OCI-M1 (cell line): ENCODE data around the gene PIGU.
"Not testable (repeated sequence)": the region's sequence is repeated elsewhere in the genome, so short reads cannot be mapped to it uniquely, and the experiment has no call there.

Experiments
- DNase-seq: peaks from one replicate; lab custom pipeline; 2025; lab: John Stamatoyannopoulos, UW

PIGU gene

DNA sequence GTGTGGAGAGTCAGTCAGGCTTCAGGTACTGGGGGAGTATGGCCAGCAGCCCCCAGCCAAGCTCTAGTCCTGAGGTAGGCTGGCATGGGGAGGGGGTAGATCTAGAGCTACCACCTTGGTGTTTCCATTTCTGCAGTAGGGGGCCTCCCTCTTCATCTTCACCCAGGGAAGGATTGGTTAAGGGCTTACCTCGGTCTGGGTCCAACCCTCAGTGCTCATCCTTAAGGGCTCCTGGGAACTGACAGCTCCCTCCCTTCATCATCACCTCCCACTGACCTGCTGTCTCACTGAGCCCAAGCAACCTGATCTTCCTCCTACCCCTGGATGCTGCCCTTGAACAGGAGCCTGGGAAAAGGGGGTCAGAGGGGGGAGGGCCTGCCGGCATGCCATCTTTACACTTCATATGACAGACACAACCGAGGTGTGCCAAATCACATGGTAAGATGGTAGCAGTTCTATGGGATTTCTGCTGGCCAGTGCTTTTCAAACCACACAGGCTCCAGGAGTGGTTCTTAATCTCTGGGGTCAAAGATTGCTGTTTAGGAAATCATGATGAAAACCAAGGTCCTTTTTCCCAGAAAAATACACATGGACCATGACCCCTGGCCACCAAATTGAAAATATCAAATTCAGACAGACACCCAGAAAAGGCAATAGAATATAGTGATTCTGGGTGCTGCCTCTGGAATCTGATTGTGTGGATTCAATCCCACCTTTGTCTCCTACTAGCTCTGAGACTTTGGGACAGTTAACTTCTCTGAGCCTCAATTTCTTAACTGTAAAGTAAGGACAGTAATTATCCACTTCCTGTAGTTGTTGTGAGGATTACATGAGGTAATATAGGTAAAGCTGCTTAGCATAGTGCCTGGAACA lies 30.3 kb upstream of the PIGU start:
- no peak for DNase-seq

- DNase-seq: no peak
Observed at GRCh38 chr20:34706302-34706875, 29.5 kb upstream of the PIGU start.

DNA sequence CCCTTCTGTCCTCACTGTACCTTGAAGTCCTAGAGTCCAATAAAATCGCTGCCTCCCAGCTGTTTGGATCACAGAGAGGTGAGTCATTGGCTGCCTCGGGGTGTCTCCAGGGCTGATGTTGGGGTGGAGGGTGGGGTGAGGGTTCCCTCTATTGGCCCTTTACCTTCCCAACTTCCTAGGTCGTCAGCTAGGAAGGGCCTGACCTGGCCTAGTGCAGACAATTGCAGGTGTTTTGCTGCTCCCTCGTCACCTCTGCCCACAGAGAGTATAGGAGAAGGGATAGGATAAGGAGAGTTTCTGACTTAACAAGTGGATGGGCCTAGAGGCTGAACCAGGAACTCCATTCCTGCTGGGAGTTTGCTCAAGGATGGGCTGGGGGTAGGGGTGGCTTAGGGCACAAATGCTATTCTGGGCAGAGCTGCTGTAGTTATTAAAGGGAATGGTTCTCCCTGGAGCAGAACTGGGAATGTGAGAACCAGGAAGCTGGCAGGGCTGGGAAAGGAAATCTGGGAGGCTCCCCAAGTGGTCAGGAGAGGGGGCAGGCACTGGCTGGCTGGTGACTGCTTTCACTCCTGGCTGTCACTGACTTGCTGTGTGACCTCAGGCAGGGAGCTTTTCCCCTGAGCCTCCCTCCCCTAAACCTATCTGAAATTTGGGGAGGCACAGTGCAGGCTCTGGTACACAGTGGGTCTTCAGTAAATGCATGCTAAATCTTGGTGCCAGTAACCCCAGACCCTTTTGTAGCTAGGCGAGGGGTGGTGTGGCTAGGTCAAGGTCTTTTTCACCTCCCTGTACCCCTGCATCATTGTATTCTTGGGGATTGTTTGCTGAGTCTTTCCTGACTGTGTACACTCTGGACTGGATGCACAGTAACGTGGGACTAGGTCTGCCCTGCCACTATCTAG lies 28.8 kb upstream of the PIGU start:
- DNase-seq: peak; percentile 35

DNA sequence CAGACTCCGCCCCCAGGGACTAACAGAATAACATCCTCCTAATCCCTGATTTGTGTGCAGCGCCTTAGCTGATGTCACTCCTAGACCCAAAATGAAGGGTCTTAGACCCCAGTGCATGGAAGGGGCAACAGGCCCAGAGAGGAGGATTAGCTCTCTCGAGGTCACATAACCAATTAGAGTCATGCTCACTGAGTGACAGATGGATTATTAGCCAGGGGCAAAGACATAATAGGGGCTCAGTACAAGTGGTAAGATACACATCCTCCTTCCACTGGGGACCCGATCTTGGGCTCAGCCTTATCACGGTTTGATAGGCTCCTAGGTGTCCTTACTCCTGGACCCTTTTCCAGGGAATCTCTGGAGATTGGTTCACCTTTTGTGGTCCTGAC lies 28.1 kb upstream of the PIGU start:
- peak; percentile 47 for DNase-seq

DNA sequence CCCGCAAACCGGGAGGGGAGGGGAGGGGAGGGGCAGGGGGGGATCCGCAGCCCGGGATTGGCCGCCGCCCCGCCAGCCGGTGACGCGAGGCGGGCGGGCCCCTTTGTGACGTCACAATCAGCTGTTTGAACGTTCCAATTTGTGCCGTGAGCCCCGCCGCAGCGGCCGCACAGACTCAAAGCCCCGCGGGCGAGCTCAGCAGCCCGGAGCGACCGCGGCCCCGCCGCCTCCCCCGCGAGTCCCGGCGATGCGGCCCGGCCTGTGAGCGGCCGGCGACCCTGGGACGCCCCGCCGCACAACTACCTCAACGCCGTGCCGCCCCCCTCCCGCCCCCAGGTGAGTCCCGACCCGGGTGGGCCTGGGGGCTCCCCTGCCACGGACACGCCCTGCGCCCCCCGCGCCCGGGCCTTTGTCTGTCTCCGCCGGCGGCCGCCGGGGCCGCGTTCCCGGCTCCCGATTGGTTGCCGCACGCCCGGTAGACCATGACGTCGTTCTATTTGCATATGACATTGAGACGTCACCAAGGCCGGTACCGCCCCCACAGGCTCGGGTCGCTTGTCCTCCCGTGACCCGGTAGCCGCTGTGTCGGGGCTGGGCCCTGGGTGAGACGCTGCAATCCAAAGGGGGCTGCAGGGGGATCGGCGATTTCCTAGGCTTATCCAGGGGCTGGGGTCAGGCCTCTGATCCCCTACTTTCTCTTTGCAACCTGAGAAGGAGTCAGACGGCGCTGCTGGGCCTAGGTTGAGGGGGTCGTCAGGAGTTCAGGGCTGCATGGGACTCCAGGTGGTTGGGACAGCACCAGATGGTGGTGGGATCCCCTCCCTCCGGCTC lies 27.5 kb upstream of the PIGU start, which contains the start of gene TP53INP2:
Gene TP53INP2 (plus strand): TSS at position 168 of the 831 bp plus-strand sequence. CDS start 4,396 bp downstream, outside the sequence.
- DNase-seq: peak; percentile 90

- DNase-seq: peak; percentile 41
Observed at GRCh38 chr20:34703424-34704176, 26.7 kb upstream of the PIGU start.

- DNase-seq: no peak
Observed at GRCh38 chr20:34703061-34703423, 26.1 kb upstream of the PIGU start.

GRCh38 chr20:34701405-34702085 lies 24.7 kb upstream of the PIGU start:
- DNase-seq: no peak

DNA sequence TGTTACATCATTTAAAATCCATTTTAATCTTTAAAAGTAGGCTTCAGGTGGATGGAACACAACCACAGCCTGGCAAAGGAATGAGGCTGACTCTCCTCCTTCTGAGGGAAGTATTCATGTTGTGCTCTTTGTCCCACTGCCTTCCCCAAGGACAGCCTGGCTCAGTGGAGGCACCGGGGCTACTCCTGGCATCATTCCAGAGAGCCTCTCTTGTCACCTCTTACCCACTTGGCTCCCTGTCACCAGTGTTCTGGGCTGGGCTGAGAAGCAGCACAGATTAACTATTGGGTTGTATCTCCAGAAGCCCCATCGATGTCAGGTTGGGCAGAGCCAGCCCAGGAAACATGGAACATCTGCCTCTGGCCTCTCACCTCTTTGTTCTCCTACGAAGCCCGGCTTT lies 16.5 kb upstream of the PIGU start:
- DNase-seq: no peak

DNA sequence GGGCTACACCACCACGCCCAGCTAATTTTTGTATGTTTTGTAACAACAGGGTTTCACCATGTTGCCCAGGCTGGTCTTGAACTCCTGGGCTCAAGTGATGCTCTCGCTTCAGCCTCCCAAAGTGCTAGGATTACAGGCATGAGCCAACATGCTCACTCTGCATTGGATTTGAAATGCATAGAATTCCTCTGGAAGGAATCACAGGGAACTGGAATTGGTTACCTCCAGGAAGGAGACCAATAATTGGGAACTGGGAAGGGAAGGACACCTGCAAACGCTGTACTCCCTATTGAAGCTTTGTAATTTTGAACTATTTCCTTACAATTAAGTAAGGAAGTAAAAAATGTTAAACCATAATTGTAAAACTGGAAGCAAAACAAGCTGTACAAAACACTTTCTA lies 14.9 kb upstream of the PIGU start:
- DNase-seq: no peak

DNA sequence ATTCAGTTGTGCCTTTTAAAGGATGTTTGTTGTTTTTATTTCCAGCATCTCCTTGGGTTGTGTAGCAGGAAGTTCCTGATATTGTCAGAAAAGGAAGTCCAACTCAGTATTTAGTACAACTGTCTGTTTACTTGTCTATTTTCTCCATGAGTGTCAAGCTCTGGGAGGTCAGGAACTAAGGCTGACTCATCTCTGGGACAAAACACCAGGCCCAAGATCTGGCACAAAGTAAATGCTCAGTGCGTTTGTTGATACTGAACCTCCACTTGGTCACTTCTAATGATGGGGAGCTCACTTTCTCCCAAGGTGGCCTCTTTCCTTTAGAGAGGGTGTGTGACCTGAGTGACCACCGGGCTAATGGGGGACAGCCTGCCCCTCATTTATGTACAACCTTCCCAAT lies 12.6 kb upstream of the PIGU start:
- peak; percentile 15 for DNase-seq

GRCh38 chr20:34683667-34684066 lies 6.8 kb upstream of the PIGU start:
- no peak for DNase-seq

GRCh38 chr20:34680586-34681175 lies 3.8 kb upstream of the PIGU start:
- DNase-seq: peak; percentile 86

DNA sequence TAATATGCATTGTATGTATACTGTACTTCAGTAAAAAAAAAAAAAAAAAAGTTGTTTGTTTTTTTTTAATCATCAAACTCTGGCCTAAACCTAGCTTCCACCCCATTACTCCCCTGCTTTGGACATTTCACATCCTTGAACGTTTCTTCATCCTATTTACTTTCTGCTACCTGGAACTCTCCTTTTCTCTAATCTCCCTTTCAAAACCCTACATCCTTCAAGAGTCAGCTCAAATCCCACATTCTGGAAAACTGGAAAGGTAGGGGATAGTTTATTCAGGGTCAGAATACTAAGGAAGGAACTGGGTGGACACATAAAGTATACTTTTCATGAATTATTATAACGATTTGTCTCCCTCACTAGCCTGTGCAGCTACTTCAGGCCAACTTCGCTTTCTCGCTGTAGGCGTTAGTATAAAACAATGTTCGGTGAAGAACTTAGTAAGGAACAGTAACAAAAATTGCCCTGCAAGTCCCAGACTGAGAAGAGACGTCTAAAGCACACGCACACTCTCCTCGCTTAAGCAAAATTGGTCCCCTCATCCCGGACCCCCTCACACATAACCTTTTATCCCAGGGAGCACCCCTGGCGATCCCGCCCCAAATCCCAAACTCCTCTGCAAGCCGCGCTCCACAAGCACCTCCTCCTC lies 775 bp downstream of the PIGU start:
- DNase-seq: peak; percentile 78

GRCh38 chr20:34675561-34675960 lies 1.3 kb downstream of the PIGU start:
- peak; percentile 22 for DNase-seq

- no peak for DNase-seq
Observed at GRCh38 chr20:34673412-34673811, 3.5 kb downstream of the PIGU start.

- DNase-seq: no peak
Observed at GRCh38 chr20:34669094-34669493, 7.8 kb downstream of the PIGU start.

DNA sequence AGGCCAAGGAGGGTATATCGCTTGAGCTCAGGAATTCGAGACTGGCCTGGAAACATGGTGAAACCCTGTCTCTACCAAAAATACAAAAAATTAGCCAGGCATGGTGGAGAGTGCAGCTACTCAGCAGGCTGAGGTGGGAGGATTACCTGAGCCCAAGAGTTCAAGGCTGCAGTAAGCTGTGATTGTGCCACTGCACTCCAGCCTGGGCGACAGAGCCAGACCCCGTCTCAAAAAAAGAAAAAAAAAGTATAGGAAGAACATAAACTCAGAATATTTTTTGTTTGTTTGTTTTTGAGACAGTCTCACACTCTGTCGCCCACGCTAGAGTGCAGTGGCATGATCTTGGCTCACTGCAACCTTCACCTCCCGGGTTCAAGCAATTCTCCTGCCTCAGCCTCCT lies 12.1 kb downstream of the PIGU start:
- not testable (repeated sequence) for DNase-seq

GRCh38 chr20:34663213-34663943 lies 13.5 kb downstream of the PIGU start:
- DNase-seq: no peak
